Measurements from ENCODE around the gene LIAS.
"Not testable (repeated sequence)": the region's sequence is repeated elsewhere in the genome, so short reads cannot be mapped to it uniquely, and the experiment has no call there.

LIAS gene

DNA sequence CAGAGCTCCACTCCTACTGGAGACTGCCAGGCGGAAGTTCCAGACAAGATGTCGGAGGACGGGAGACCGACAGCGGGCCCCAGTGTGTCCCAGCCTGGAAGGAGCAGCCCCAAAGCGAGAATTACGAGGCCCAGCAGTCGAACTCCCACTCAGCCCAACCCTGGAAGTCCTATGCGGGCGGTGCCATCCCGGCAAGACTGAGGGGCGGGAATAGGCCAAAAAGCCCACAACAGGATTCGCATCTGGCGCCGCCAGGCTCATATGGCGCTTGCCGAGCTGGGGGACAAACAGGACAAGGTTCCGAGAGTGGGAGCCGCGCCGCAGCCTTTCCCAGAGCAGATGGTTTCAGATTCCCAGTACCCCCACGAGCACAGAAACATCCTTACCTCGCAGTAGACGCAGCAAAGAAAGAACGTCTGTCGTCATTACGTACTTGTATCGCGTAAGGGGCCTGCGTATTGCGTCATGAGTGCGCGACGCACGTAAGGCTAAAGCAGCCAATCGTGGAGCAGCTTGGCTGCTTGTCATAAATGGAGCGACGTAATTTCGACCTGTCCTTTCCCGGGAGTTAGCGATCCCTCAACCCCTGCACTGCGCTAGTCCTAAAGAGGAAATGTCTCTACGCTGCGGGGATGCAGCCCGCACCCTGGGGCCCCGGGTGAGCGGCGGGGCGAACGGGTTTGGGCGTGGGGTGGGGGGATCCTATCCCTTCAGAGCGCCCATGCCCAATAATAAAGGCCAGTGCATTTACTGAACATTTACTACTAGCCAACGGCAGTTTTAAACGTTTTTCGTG lies at the start of gene LIAS, which contains the start of gene RPL9:
TSS of gene LIAS (plus strand) at position 552 of the 796 bp plus-strand sequence. CDS start at position 614, 62 bp downstream.
TSS of gene RPL9 (minus strand) at position 418 of the 796 bp plus-strand sequence. CDS start 483 bp downstream, outside the sequence.
- H3K9ac ChIP-seq (ENCODE audit: low read depth in 1 of 2, low read length in 2 of 2) = peak within 1 kb of the TSS; percentile 91 to 99
- peaks cover 30 to 48% of the 10 kb centered on the region in 2 donors for H3K36me3 ChIP-seq (ENCODE audit: control insufficient read depth in 1 of 2, insufficient read depth in 2 of 2, low read length in 2 of 2)
- H3K27me3 ChIP-seq (ENCODE audit: control insufficient read depth in 1 of 2, insufficient read depth in 2 of 2, low read length in 2 of 2) = no peaks in the 10 kb centered on the region
- H3K4me1 ChIP-seq (ENCODE audit: control insufficient read depth in 1 of 2, insufficient read depth in 2 of 2, low read length in 2 of 2) = peaks cover 19 to 23% of the 10 kb centered on the region in 2 donors
- H3K27ac ChIP-seq (ENCODE audit: low read depth, low read length) = peak within 1 kb of the TSS; percentile 96
- no peaks in the 10 kb centered on the region for H3K9me3 ChIP-seq (ENCODE audit: control insufficient read depth in 1 of 2, low read length in 2 of 2)
- peak within 1 kb of the TSS; percentile 79 to 85 for H3K4me3 ChIP-seq (ENCODE audit: low read depth in 1 of 2, low read length in 2 of 2)

DNA sequence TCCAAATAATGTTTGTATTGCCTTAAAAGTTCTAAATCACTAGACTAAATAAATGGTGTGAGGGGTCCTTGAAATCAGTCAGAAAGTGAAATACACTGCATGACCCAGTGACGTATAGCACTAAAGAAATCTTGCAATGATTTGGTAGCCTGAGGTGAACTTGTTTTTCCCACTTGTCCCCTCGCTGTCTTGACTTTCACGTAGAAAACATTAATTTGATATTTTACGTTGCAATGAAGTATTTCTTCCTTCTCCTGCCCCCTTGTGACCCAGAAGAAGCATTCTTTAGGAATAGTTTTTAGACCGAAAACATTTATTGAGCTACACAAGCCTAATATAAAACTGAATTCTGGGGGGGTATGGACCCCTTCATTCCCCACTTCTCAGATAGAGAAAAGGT lies 48.4 kb upstream of the LIAS start:
- Histone ChIP-seq H3K4me3 (ENCODE audit: low read depth in 1 of 2, low read length in 2 of 2) (no peak overlapping the region), H3K27me3 (ENCODE audit: control insufficient read depth in 1 of 2, insufficient read depth in 2 of 2, low read length in 2 of 2) (no peaks in the 10 kb centered on the region), H3K4me1 (ENCODE audit: control insufficient read depth in 1 of 2, insufficient read depth in 2 of 2, low read length in 2 of 2) (peaks cover 0 to 12% of the 10 kb centered on the region in 2 donors), H3K9ac (ENCODE audit: low read depth in 1 of 2, low read length in 2 of 2) (no peak overlapping the region), H3K27ac (ENCODE audit: low read depth, low read length) (no peak overlapping the region), H3K36me3 (ENCODE audit: control insufficient read depth in 1 of 2, insufficient read depth in 2 of 2, low read length in 2 of 2) (no peaks in the 10 kb centered on the region), H3K9me3 (ENCODE audit: control insufficient read depth in 1 of 2, low read length in 2 of 2) (no peaks in the 10 kb centered on the region)

DNA sequence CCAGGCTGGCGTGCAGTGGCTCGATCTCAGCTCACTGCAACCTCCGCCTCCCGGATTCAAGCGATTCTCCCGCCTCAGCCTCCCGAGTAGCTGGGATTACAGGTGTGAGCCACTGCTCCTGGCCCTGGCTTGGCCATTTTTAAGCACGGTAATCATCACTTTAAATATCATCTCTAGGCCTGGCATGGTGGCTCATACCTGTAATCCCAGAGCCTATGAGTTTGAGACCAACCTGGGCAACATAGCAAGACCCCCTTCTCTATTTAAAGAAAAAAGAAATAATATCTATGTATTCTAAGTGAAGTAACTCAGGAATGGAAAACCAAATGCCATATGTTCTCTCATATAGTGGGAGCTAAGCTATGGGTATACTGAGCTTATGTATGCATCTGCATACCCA lies 47.3 kb upstream of the LIAS start:
- H3K27ac ChIP-seq (ENCODE audit: low read depth, low read length); H3K36me3 ChIP-seq (ENCODE audit: control insufficient read depth in 1 of 2, insufficient read depth in 2 of 2, low read length in 2 of 2); H3K4me3 ChIP-seq (ENCODE audit: low read depth in 1 of 2, low read length in 2 of 2); H3K9me3 ChIP-seq (ENCODE audit: control insufficient read depth in 1 of 2, low read length in 2 of 2); H3K27me3 ChIP-seq (ENCODE audit: control insufficient read depth in 1 of 2, insufficient read depth in 2 of 2, low read length in 2 of 2); H3K9ac ChIP-seq (ENCODE audit: low read depth in 1 of 2, low read length in 2 of 2); H3K4me1 ChIP-seq (ENCODE audit: control insufficient read depth in 1 of 2, insufficient read depth in 2 of 2, low read length in 2 of 2): not testable (repeated sequence)

DNA sequence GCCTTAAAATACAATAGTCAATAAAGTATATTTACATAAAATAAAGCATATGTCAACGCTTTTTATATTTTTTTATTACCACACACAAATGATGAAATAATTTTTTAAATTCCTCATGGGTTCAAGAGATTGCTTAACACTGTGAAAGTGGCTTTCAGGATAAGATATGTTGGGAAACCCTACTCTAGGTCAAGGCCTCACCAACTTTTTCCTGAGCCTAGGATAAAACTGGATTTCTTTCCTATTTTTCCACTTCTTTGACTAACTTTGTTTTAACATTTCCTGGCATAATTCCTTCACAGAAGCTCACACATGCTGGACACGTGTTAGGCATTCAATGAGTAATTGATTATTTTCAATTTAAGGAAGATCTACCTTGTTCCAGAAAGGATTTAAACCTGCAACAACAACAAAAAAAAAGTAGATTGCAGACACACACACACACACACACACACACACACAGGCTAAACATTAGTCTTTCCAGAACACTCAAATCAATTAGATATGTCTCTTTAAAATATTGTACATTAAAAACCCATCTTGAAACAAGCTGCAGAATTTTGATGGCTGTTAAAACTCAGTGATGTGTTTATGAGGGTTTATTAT lies 43.1 kb upstream of the LIAS start:
- no peak overlapping the region for H3K9ac ChIP-seq (ENCODE audit: low read depth in 1 of 2, low read length in 2 of 2)
- no peak overlapping the region for H3K27ac ChIP-seq (ENCODE audit: low read depth, low read length)
- H3K27me3 ChIP-seq (ENCODE audit: control insufficient read depth in 1 of 2, insufficient read depth in 2 of 2, low read length in 2 of 2) = no peaks in the 10 kb centered on the region
- H3K4me3 ChIP-seq (ENCODE audit: low read depth in 1 of 2, low read length in 2 of 2) = no peak overlapping the region
- H3K4me1 ChIP-seq (ENCODE audit: control insufficient read depth in 1 of 2, insufficient read depth in 2 of 2, low read length in 2 of 2) = no peaks in the 10 kb centered on the region
- no peaks in the 10 kb centered on the region for H3K9me3 ChIP-seq (ENCODE audit: control insufficient read depth in 1 of 2, low read length in 2 of 2)
- H3K36me3 ChIP-seq (ENCODE audit: control insufficient read depth in 1 of 2, insufficient read depth in 2 of 2, low read length in 2 of 2) = no peaks in the 10 kb centered on the region

DNA sequence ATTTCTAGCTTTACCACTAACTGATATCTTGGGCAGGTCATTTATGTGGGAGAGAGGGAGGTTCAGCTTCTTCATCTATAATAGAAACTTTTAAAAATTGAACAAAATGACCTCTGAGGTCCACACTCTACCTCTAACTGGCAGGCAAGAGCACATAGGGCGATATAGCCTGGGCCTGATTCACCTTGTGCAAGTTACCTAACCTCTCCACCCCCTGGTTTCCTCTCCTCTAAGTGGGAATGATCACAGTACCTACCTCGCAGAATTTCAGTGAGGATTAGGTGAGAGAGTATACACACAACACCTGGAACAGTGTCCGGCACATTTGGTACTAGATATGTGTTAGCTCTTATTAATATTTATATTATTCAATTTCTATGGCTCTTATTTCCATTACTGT lies 36.6 kb upstream of the LIAS start:
- Histone ChIP-seq H3K4me1 (ENCODE audit: control insufficient read depth in 1 of 2, insufficient read depth in 2 of 2, low read length in 2 of 2) (no peaks in the 10 kb centered on the region), H3K27ac (ENCODE audit: low read depth, low read length) (no peak overlapping the region), H3K4me3 (ENCODE audit: low read depth in 1 of 2, low read length in 2 of 2) (no peak overlapping the region), H3K9ac (ENCODE audit: low read depth in 1 of 2, low read length in 2 of 2) (no peak overlapping the region), H3K36me3 (ENCODE audit: control insufficient read depth in 1 of 2, insufficient read depth in 2 of 2, low read length in 2 of 2) (no peaks in the 10 kb centered on the region), H3K9me3 (ENCODE audit: control insufficient read depth in 1 of 2, low read length in 2 of 2) (no peaks in the 10 kb centered on the region), H3K27me3 (ENCODE audit: control insufficient read depth in 1 of 2, insufficient read depth in 2 of 2, low read length in 2 of 2) (no peaks in the 10 kb centered on the region)

DNA sequence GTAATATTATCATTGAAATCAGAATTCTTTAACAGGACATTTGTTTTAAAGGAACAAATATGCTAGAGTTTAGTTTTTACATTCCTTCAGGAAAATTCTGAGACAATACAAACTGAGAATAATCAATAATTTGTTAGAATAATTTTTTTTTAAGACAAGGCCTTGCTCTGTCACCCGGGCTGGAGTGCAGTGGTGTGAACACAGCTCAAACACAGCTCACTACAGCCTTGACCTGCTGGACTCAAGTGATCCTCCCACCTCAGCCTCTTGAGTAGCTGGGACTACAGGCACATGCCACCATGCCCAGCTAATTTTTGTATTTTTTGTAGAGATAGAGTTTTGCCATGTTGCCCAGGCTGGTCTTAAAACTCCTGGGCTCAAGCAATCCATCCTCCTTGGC lies 33.6 kb upstream of the LIAS start:
- not testable (repeated sequence) for H3K4me3 ChIP-seq (ENCODE audit: low read depth in 1 of 2, low read length in 2 of 2); H3K9me3 ChIP-seq (ENCODE audit: control insufficient read depth in 1 of 2, low read length in 2 of 2); H3K27ac ChIP-seq (ENCODE audit: low read depth, low read length); H3K4me1 ChIP-seq (ENCODE audit: control insufficient read depth in 1 of 2, insufficient read depth in 2 of 2, low read length in 2 of 2); H3K27me3 ChIP-seq (ENCODE audit: control insufficient read depth in 1 of 2, insufficient read depth in 2 of 2, low read length in 2 of 2); H3K9ac ChIP-seq (ENCODE audit: low read depth in 1 of 2, low read length in 2 of 2); H3K36me3 ChIP-seq (ENCODE audit: control insufficient read depth in 1 of 2, insufficient read depth in 2 of 2, low read length in 2 of 2)

DNA sequence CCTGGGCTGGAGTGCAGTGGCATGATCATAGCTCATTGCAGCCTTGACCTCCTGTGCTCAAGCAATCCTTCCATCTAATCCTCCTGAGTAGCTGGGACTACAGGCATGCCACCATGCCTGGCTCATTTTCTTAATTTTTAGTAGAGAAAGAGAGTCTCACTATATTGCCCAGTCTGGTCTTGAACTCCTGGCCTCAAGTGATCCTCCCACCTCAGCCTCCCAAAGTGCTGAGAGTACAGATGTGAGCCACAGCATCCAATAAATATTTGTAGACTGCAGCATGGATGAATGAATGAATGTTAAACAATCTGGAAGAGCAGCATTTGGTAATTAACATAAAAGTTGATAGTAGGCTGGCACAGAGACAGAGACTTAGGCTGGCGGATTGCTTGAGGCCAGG lies 32.1 kb upstream of the LIAS start:
- Histone ChIP-seq H3K27me3 (ENCODE audit: control insufficient read depth in 1 of 2, insufficient read depth in 2 of 2, low read length in 2 of 2) (no peaks in the 10 kb centered on the region), H3K9me3 (ENCODE audit: control insufficient read depth in 1 of 2, low read length in 2 of 2) (no peaks in the 10 kb centered on the region), H3K36me3 (ENCODE audit: control insufficient read depth in 1 of 2, insufficient read depth in 2 of 2, low read length in 2 of 2) (no peaks in the 10 kb centered on the region), H3K9ac (ENCODE audit: low read depth in 1 of 2, low read length in 2 of 2) (no peak overlapping the region), H3K4me1 (ENCODE audit: control insufficient read depth in 1 of 2, insufficient read depth in 2 of 2, low read length in 2 of 2) (peaks cover 0 to 8% of the 10 kb centered on the region in 2 donors), H3K4me3 (ENCODE audit: low read depth in 1 of 2, low read length in 2 of 2) (no peak overlapping the region), H3K27ac (ENCODE audit: low read depth, low read length) (no peak overlapping the region)

DNA sequence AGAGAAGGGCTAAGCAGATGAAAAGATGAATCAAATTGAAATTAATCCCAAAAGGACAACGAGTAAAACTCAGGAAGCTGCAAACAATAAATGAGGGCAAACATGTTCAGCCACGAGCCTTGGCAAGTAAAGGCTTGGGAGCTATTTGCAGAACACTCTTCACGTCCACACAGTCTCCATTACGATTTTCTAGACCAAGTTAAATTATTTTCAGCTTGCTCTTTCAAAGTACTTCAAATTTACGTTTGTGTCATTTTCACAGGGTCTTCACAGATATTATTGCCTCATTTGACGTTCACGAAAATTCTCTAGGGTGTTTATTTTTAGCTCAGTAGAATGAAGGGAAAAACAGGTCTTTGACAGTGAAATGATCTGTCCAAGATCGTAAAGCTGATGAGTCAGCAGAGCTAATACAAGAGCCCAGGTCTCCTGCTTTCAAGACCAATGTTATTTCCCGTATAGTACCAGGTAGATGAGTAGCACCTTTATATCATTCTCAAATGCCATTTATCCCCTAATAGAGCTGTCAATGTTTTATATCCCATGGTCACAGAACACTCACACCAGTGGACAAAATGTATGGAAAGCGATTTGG lies 31.2 kb upstream of the LIAS start:
- H3K4me1 ChIP-seq (ENCODE audit: control insufficient read depth in 1 of 2, insufficient read depth in 2 of 2, low read length in 2 of 2) = peaks cover 0 to 8% of the 10 kb centered on the region in 2 donors
- H3K27ac ChIP-seq (ENCODE audit: low read depth, low read length) = no peak overlapping the region
- no peak overlapping the region for H3K9ac ChIP-seq (ENCODE audit: low read depth in 1 of 2, low read length in 2 of 2)
- no peaks in the 10 kb centered on the region for H3K27me3 ChIP-seq (ENCODE audit: control insufficient read depth in 1 of 2, insufficient read depth in 2 of 2, low read length in 2 of 2)
- H3K9me3 ChIP-seq (ENCODE audit: control insufficient read depth in 1 of 2, low read length in 2 of 2) = no peaks in the 10 kb centered on the region
- no peak overlapping the region for H3K4me3 ChIP-seq (ENCODE audit: low read depth in 1 of 2, low read length in 2 of 2)
- no peaks in the 10 kb centered on the region for H3K36me3 ChIP-seq (ENCODE audit: control insufficient read depth in 1 of 2, insufficient read depth in 2 of 2, low read length in 2 of 2)

DNA sequence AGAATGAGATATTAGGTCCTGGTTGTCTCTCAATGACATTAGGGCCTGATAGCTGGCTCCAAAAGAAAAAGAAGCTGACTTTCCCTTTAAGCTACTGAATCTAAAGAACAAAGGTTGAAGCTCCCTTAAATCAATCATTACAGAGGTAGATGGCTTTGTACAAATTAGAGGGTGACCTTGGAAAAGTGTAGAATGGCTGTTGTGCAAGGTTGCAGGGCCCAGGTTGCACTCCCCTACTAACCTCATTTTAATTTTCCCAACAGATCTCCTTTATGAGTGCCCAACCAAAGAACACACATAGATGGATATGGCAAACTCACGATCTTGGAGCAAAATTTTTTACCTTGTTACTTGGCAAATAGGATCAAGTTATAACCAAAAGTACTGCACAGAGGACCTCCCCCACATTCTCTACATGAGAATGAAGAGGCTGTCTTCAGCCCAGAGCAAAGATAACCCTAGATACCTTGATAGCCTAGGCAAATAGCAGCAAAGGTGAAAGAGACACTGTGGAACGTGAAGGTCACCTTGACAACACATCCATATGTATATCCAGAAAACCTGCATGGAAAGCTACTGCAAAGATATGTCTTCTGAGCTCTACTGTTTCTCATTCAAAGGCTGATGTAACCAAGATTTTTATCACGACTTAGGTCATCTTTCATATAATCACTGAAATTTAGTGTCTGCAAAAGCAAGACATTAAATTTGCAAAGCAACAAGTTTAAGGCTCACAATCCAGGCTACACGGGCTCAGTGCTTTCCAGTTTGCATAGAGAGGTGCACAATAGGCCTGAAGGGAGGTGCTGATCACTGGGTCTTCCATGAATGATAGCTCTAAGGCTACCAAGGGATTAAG lies 29.2 kb upstream of the LIAS start:
- Histone ChIP-seq H3K4me3 (ENCODE audit: low read depth in 1 of 2, low read length in 2 of 2) (no peak overlapping the region), H3K27me3 (ENCODE audit: control insufficient read depth in 1 of 2, insufficient read depth in 2 of 2, low read length in 2 of 2) (no peaks in the 10 kb centered on the region), H3K9ac (ENCODE audit: low read depth in 1 of 2, low read length in 2 of 2) (no peak overlapping the region), H3K9me3 (ENCODE audit: control insufficient read depth in 1 of 2, low read length in 2 of 2) (no peaks in the 10 kb centered on the region), H3K4me1 (ENCODE audit: control insufficient read depth in 1 of 2, insufficient read depth in 2 of 2, low read length in 2 of 2) (peaks cover 0 to 8% of the 10 kb centered on the region in 2 donors), H3K36me3 (ENCODE audit: control insufficient read depth in 1 of 2, insufficient read depth in 2 of 2, low read length in 2 of 2) (no peaks in the 10 kb centered on the region), H3K27ac (ENCODE audit: low read depth, low read length) (no peak overlapping the region)

Measured in duodenal mucosa (tissue), 2 donors.